Activated T-cell treated with anti-CD3 and anti-CD28 coated beads, Interleukin-2, amount 50 U/mL, for 72 hours (primary cell): ENCODE results near the gene ATF6. TPM values are rescaled to one million over a fixed set of nuclear protein-coding genes. Genes with fewer than 3 reads are reported as not detected.
A peak's percentile ranks its signal among the peaks of the same experiment; 100 is the strongest.

Experiments used
- ATAC-seq, 2 donors: fragments of 150-1000 bp; cut with Tn5 transposase; replicated peaks in 1 of 2; 2 replicates each; pipeline ENCODE4 v1.10.0; 2021; ENCODE audit warnings: moderate library complexity in 2 of 2, mild to moderate bottlenecking in 1 of 2
- DNase-seq, 2 donors: peaks; one replicate each; pipeline ENCODE4 v3.0.0; 2021 to 2022; ENCODE audit warnings: mixed read lengths in 1 of 2
- H3K27ac Mint-ChIP-seq: one replicate; pipeline ENCODE4 v1.8.0; 2022; ENCODE audit warnings: mild to moderate bottlenecking, moderate library complexity, mixed read lengths
- H3K27me3 Mint-ChIP-seq: one replicate; pipeline ENCODE4 v1.8.0; 2022; ENCODE audit warnings: low read depth, mixed read lengths
- H3K36me3 Mint-ChIP-seq, 2 donors: one replicate each; pipeline ENCODE4 v1.8.0; 2022; ENCODE audit warnings: mixed read lengths in 2 of 2, mild to moderate bottlenecking in 1 of 2; ENCODE audit not compliant: insufficient read depth in 2 of 2
- H3K4me1 Mint-ChIP-seq: one replicate; pipeline ENCODE4 v1.8.0; 2022; ENCODE audit warnings: low read depth, mixed read lengths
- H3K4me3 Mint-ChIP-seq, 2 donors: one replicate each; pipeline ENCODE4 v1.8.0; 2022; ENCODE audit warnings: mild to moderate bottlenecking in 2 of 2, mixed read lengths in 2 of 2, moderate library complexity in 2 of 2
- H3K9me3 Mint-ChIP-seq, 2 donors: one replicate each; pipeline ENCODE4 v1.8.0; 2022; ENCODE audit warnings: mixed read lengths in 2 of 2
- total RNA-seq, 2 donors: library from RNA; stranded (reverse); gene quantifications; one replicate each; pipeline ENCODE4 v1.2.3, GENCODE V29; 2022

Gene ATF6
- total RNA-seq, 2 donors from 2014 or later: 23.7 to 28.4 TPM

GRCh38 chr1:161727256-161727924 lies 38.7 kb upstream of the ATF6 start:
- ATAC-seq (peak; percentile 31 to 38), DNase-seq (peak; percentile 31 to 48)
- Mint-ChIP-seq H3K4me1 (peaks cover 63% of the 10 kb centered on the region), H3K4me3 (peak overlapping the region; percentile 93 to 98), H3K36me3 (peaks cover 2% of the 10 kb centered on the region in 2 donors), H3K27me3 (peaks cover 56% of the 10 kb centered on the region), H3K27ac (peak overlapping the region; percentile 88), H3K9me3 (no peaks in the 10 kb centered on the region)

- DNase-seq: no peak
Measured at GRCh38 chr1:161728376-161729226, 37.5 kb upstream of the ATF6 start.

GRCh38 chr1:161730050-161730564 lies 36.0 kb upstream of the ATF6 start:
- H3K36me3 Mint-ChIP-seq: peaks cover 2% of the 10 kb centered on the region in 2 donors
- peaks cover 56% of the 10 kb centered on the region for H3K4me1 Mint-ChIP-seq
- H3K27ac Mint-ChIP-seq: peak overlapping the region; percentile 53
- peak in 1 of 2 donors; percentile 57 for DNase-seq
- ATAC-seq: peak; percentile 51 to 67
- no peaks in the 10 kb centered on the region for H3K9me3 Mint-ChIP-seq
- peak overlapping the region; percentile 57 to 65 for H3K4me3 Mint-ChIP-seq
- peaks cover 38% of the 10 kb centered on the region for H3K27me3 Mint-ChIP-seq

More at GRCh38 chr1:161728376-161729226, 37.5 kb upstream of the ATF6 start:
- Mint-ChIP-seq H3K9me3 (no peaks in the 10 kb centered on the region), H3K27ac (no peak overlapping the region), H3K4me3 (peak overlapping the region; percentile 17 to 93), H3K27me3 (peaks cover 53% of the 10 kb centered on the region), H3K4me1 (peaks cover 61% of the 10 kb centered on the region), H3K36me3 (peaks cover 2% of the 10 kb centered on the region in 2 donors)
- ATAC-seq: no peak

GRCh38 chr1:161731241-161731640 lies 34.9 kb upstream of the ATF6 start:
- Mint-ChIP-seq H3K4me3 (no peak overlapping the region), H3K9me3 (no peaks in the 10 kb centered on the region), H3K36me3 (peaks cover 0 to 2% of the 10 kb centered on the region in 2 donors), H3K27me3 (peaks cover 28% of the 10 kb centered on the region), H3K27ac (no peak overlapping the region), H3K4me1 (peaks cover 55% of the 10 kb centered on the region)
- no peak for DNase-seq
- ATAC-seq: no peak

DNA sequence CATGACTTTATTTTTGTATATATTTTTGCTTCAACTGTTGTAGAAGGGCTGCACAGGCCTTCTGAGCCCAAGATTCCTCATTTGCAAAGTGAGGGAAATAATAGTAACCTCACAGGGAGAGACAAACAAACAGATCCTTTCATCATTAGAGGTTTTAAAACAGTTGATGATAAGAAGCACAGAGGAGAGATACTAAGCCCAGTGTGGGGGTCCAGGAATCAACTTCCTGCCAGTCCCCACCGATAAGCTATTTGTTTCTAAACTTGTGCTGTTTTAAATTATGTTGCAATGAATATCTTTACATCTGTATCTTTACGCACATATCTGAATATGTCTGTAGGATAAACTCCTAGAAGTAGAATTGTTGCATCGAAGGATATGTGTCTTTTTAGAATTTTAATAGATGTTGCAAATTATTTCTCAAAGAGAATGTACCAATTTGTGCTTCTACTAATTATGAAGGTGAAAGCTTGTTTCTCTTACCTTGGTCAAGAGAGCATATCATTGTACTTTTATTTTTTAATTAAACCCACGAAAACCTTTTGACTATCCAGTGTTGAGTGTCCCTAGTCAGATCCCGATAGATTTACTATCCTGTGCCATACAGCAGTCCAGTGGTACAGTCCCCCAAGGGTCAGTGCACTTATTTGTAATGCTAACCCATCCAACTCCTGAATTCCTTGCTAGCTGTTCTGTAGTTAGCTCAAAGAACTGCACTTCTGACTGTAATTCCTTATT lies 34.0 kb upstream of the ATF6 start:
- Mint-ChIP-seq H3K4me1 (peaks cover 64% of the 10 kb centered on the region), H3K27ac (no peak overlapping the region), H3K27me3 (peaks cover 28% of the 10 kb centered on the region), H3K36me3 (peaks cover 0 to 2% of the 10 kb centered on the region in 2 donors), H3K9me3 (no peaks in the 10 kb centered on the region), H3K4me3 (no peak overlapping the region)
- DNase-seq: no peak
- ATAC-seq: no peak

DNA sequence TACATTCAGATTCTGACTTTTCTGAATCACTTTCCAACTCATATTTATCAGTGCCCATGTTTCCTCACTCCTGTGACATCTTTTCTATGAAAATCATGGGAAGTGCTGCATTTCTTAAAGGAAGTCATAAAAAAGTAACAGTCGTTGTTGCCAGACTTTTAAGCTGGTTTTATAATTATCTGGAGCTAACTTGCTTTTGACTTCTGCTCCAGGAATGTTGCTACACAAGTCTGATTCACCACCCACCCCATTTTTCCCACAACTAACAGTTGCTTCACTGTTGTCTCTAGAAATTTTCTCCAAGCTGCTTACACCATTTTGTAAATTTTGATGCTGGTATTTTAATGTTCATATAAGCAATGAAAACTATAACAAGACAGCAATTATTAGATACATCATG lies 32.6 kb upstream of the ATF6 start:
- peaks cover 22% of the 10 kb centered on the region for H3K27me3 Mint-ChIP-seq
- H3K9me3 Mint-ChIP-seq: no peaks in the 10 kb centered on the region
- no peak for ATAC-seq
- H3K4me3 Mint-ChIP-seq: no peak overlapping the region
- no peak for DNase-seq
- no peaks in the 10 kb centered on the region for H3K36me3 Mint-ChIP-seq
- no peak overlapping the region for H3K27ac Mint-ChIP-seq
- H3K4me1 Mint-ChIP-seq: peaks cover 55% of the 10 kb centered on the region

- Mint-ChIP-seq H3K27me3 (peaks cover 21% of the 10 kb centered on the region), H3K36me3 (no peaks in the 10 kb centered on the region), H3K27ac (no peak overlapping the region), H3K9me3 (no peaks in the 10 kb centered on the region), H3K4me1 (peaks cover 41% of the 10 kb centered on the region), H3K4me3 (no peak overlapping the region)
- no peak for ATAC-seq
- no peak for DNase-seq
Measured at GRCh38 chr1:161735837-161736236, 30.3 kb upstream of the ATF6 start.

GRCh38 chr1:161736335-161736969 lies 29.7 kb upstream of the ATF6 start:
- peak; percentile 63 to 67 for ATAC-seq
- DNase-seq: peak; percentile 31 to 54
- Mint-ChIP-seq H3K27ac (no peak overlapping the region), H3K27me3 (peaks cover 15% of the 10 kb centered on the region), H3K36me3 (no peaks in the 10 kb centered on the region), H3K4me1 (peaks cover 38% of the 10 kb centered on the region), H3K4me3 (peak overlapping the region in 1 of 2 donors; percentile 26), H3K9me3 (no peaks in the 10 kb centered on the region)

GRCh38 chr1:161737625-161738024 lies 28.5 kb upstream of the ATF6 start:
- H3K4me3 Mint-ChIP-seq: no peak overlapping the region
- ATAC-seq: no peak
- no peak for DNase-seq
- no peaks in the 10 kb centered on the region for H3K36me3 Mint-ChIP-seq
- H3K27me3 Mint-ChIP-seq: peaks cover 5% of the 10 kb centered on the region
- H3K4me1 Mint-ChIP-seq: peaks cover 36% of the 10 kb centered on the region
- H3K9me3 Mint-ChIP-seq: no peaks in the 10 kb centered on the region
- H3K27ac Mint-ChIP-seq: no peak overlapping the region

GRCh38 chr1:161738627-161739287 lies 27.4 kb upstream of the ATF6 start:
- ATAC-seq (peak; percentile 78 to 81), DNase-seq (peak; percentile 67 to 69)
- Mint-ChIP-seq H3K36me3 (no peaks in the 10 kb centered on the region), H3K4me1 (peaks cover 42% of the 10 kb centered on the region), H3K9me3 (no peaks in the 10 kb centered on the region), H3K4me3 (peak overlapping the region in 1 of 2 donors; percentile 21), H3K27ac (peak overlapping the region; percentile 31), H3K27me3 (no peaks in the 10 kb centered on the region)

DNA sequence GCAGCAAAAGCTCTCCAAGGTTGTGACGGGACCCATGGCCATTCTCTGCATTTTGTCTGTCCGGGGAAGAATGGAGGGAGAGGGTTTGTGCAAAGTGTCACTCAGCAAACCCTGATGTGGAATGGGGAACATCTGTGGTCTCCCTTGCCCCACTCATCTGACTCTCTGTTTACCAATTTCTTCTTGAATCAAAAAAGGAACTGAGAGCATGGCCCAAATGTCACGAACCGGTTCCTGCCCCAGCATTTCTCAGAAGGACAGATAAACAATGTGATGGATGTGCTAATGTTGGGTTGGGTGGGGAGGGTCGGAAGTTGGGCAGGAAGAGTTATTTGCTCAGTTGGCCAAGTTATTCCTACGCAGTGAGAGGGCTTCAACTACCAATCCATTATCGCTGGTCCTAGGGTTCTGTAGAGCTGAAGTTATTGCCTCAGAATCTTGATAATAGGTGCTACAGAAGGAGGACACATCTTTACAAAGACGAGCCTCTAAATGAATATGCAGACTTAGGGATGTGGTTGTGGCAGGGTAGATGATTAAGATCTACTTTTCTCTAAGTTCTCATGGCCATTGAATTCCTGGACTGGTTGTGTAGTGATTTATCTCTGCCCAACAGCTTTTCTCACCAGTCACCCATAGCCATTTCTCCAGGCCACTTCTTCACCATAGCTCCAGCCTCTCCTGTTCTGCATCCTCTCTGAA lies 26.1 kb upstream of the ATF6 start:
- no peak for ATAC-seq
- no peaks in the 10 kb centered on the region for H3K9me3 Mint-ChIP-seq

More for the DNA sequence above, 26.1 kb upstream of the ATF6 start:
- H3K27me3 Mint-ChIP-seq: peaks cover 4% of the 10 kb centered on the region
- H3K36me3 Mint-ChIP-seq: no peaks in the 10 kb centered on the region
- H3K4me1 Mint-ChIP-seq: peaks cover 54% of the 10 kb centered on the region
- peak overlapping the region; percentile 31 for H3K27ac Mint-ChIP-seq
- DNase-seq: no peak
- H3K4me3 Mint-ChIP-seq: no peak overlapping the region
